ENCODE data around the gene OTX1.

OTX1 gene

GRCh38 chr2:63057249-63058143 is 6.9 kb downstream of the OTX1 start:
- Histone ChIP-seq H3K4me1 (no peaks in the 10 kb centered on the region), H3K4me3 (ENCODE audit: low read depth, low read length) (no peak overlapping the region), H2AFZ (no peak overlapping the region), H3K79me2 (no peaks in the 10 kb centered on the region), H3K9me3 (ENCODE audit: control insufficient read depth, low read length) (no peaks in the 10 kb centered on the region), H3K36me3 (ENCODE audit: control insufficient read depth, insufficient read depth, low read length) (no peaks in the 10 kb centered on the region), H3K9ac (no peak overlapping the region), H3K27ac (no peak overlapping the region), H3K4me2 (ENCODE audit: low read length) (peak overlapping the region; percentile 51), H3K27me3 (ENCODE audit: control insufficient read depth, insufficient read depth, low read length) (peaks cover 24% of the 10 kb centered on the region)
- TF ChIP-seq CTCF (IDR thresholded peaks at IDR 0.05): no peak

- Histone ChIP-seq H3K79me2 (no peaks in the 10 kb centered on the region), H3K4me1 (no peaks in the 10 kb centered on the region), H3K27me3 (ENCODE audit: control insufficient read depth, insufficient read depth, low read length) (peaks cover 23% of the 10 kb centered on the region), H3K9me3 (ENCODE audit: control insufficient read depth, low read length) (no peaks in the 10 kb centered on the region), H3K4me2 (ENCODE audit: low read length) (peak overlapping the region; percentile 51), H3K9ac (no peak overlapping the region), H2AFZ (no peak overlapping the region), H3K27ac (no peak overlapping the region), H3K4me3 (ENCODE audit: low read depth, low read length) (no peak overlapping the region), H3K36me3 (ENCODE audit: control insufficient read depth, insufficient read depth, low read length) (no peaks in the 10 kb centered on the region)
- TF ChIP-seq CTCF (IDR thresholded peaks at IDR 0.05): no peak
Observed at GRCh38 chr2:63058144-63058920, 7.7 kb downstream of the OTX1 start.

GRCh38 chr2:63058921-63059792 is 8.5 kb downstream of the OTX1 start:
- Histone ChIP-seq H3K9ac (no peak overlapping the region), H3K79me2 (no peaks in the 10 kb centered on the region), H3K27ac (no peak overlapping the region), H2AFZ (no peak overlapping the region), H3K4me3 (ENCODE audit: low read depth, low read length) (no peak overlapping the region), H3K4me1 (no peaks in the 10 kb centered on the region), H3K4me2 (ENCODE audit: low read length) (peak overlapping the region; percentile 51), H3K9me3 (ENCODE audit: control insufficient read depth, low read length) (no peaks in the 10 kb centered on the region), H3K27me3 (ENCODE audit: control insufficient read depth, insufficient read depth, low read length) (peaks cover 15% of the 10 kb centered on the region), H3K36me3 (ENCODE audit: control insufficient read depth, insufficient read depth, low read length) (no peaks in the 10 kb centered on the region)
- TF ChIP-seq CTCF (IDR thresholded peaks at IDR 0.05): no peak

GRCh38 chr2:63059793-63060471 is 9.3 kb downstream of the OTX1 start:
- H3K4me1 ChIP-seq: no peaks in the 10 kb centered on the region
- H3K27ac ChIP-seq: no peak overlapping the region

More at GRCh38 chr2:63059793-63060471, 9.3 kb downstream of the OTX1 start:
- Histone ChIP-seq H2AFZ (no peak overlapping the region), H3K4me2 (ENCODE audit: low read length) (no peak overlapping the region), H3K9me3 (ENCODE audit: control insufficient read depth, low read length) (no peaks in the 10 kb centered on the region), H3K4me3 (ENCODE audit: low read depth, low read length) (no peak overlapping the region), H3K27me3 (ENCODE audit: control insufficient read depth, insufficient read depth, low read length) (peaks cover 12% of the 10 kb centered on the region), H3K36me3 (ENCODE audit: control insufficient read depth, insufficient read depth, low read length) (no peaks in the 10 kb centered on the region), H3K79me2 (no peaks in the 10 kb centered on the region), H3K9ac (no peak overlapping the region)
- TF ChIP-seq CTCF (IDR thresholded peaks at IDR 0.05): no peak

Data from parathyroid adenoma (tissue), 2 donors.